ENCODE measurements around the gene ITGBL1. TPM values are rescaled to one million over a fixed set of nuclear protein-coding genes. Genes with fewer than 3 reads are reported as not detected.

The ITGBL1 gene
- total and polyA plus RNA-seq, 2 of the 13 experiments (the other 11 are each of a cell fraction or from before 2014, with no cell fraction given), result 0.02 TPM; not detected in 1

- Histone ChIP-seq H3K9ac (ENCODE audit: insufficient read depth, low read depth, low read length) (no peak overlapping the region), H3K79me2 (ENCODE audit: insufficient read depth, low read length) (no peaks in the 10 kb centered on the region), H3K9me3 (ENCODE audit: low read length) (no peaks in the 10 kb centered on the region), H3K4me2 (ENCODE audit: low read depth, low read length) (no peak overlapping the region), H2AFZ (ENCODE audit: low read length) (no peak overlapping the region), H3K4me1 (ENCODE audit: insufficient read depth, low read length) (no peaks in the 10 kb centered on the region), H3K27me3 (ENCODE audit: control insufficient read depth in 1 of 2, insufficient read depth in 2 of 2, low read length in 2 of 2) (no peaks in the 10 kb centered on the region), H3K4me3 (replicated peaks in 1 of 3; ENCODE audit: insufficient read depth in 1 of 3, low read depth in 2 of 3, low read length in 3 of 3) (no peak overlapping the region), H3K36me3 (replicated peaks in 1 of 2; ENCODE audit: control insufficient read depth in 1 of 2, insufficient read depth in 2 of 2, low read length in 2 of 2) (no peaks in the 10 kb centered on the region), H3K27ac (ENCODE audit: extremely low read length, insufficient read depth, low read length) (no peak overlapping the region), H4K20me1 (ENCODE audit: insufficient read depth, low read length) (no peaks in the 10 kb centered on the region)
- DNase-seq (ENCODE audit: low spot score), result no peak
- no peak for ATAC-seq
- in situ Hi-C loops (cut with HindIII; ENCODE audit: extremely low pct_ligation_motif_present, low pct_unique_long_range_greater_than_20kb), result no loop called here
- no peak for FAIRE-seq
- CTCF ChIA-PET (ENCODE audit: low intra/inter-chr PET ratio, low total read pairs), result no interaction called here
- no TSS peak for BruUV-seq (replicated peaks)
- WGBS (ENCODE audit: low lambda C conversion rate), result 1% methylated on average over 4 of the region's 4 CpGs
- TF ChIP-seq ZNF318 (CRISPR knock-in tag; IDR thresholded peaks at IDR 0.05) (no peak), RAD51 (IDR thresholded peaks at IDR 0.05; ENCODE audit: borderline replicate concordance) (no peak), NBN (conservative IDR thresholded peaks at IDR 0.05) (no peak), MEF2D (CRISPR knock-in tag; IDR thresholded peaks at IDR 0.05) (no peak), ZNF776 (CRISPR knock-in tag; IDR thresholded peaks at IDR 0.05) (no peak), ZNF331 (CRISPR knock-in tag; IDR thresholded peaks at IDR 0.05) (no peak), ZNF709 (CRISPR knock-in tag; IDR thresholded peaks at IDR 0.05) (no peak), HMG20A (CRISPR knock-in tag; IDR thresholded peaks at IDR 0.05; ENCODE audit: borderline replicate concordance) (no peak), ZNF558 (CRISPR knock-in tag; IDR thresholded peaks at IDR 0.05; ENCODE audit: borderline replicate concordance) (no peak), TBL1XR1 (IDR thresholded peaks at IDR 0.05; ENCODE audit: borderline replicate concordance, low read length, partially characterized antibody) (no peak), SMARCE1 (IDR thresholded peaks at IDR 0.05; ENCODE audit: borderline replicate concordance) (no peak), FOSL2 (CRISPR knock-in tag; IDR thresholded peaks at IDR 0.05) (no peak), ZBTB34 (CRISPR knock-in tag; IDR thresholded peaks at IDR 0.05) (no peak), ZNF879 (CRISPR knock-in tag; IDR thresholded peaks at IDR 0.05) (no peak), CAMTA2 (CRISPR knock-in tag; IDR thresholded peaks at IDR 0.05; ENCODE audit: borderline replicate concordance) (no peak)
- intact Hi-C loops (cut with micrococcal nuclease; ENCODE audit: unreplicated experiment), result no loop called here
- POLR2A ChIA-PET, result no interaction called here
Measured at GRCh38 chr13:101661839-101662238, 209.4 kb downstream of the ITGBL1 start.

All from HepG2 (cell line).